ENCODE measurements around the gene GCC1. TPM values are rescaled to one million over a fixed set of nuclear protein-coding genes. Genes with fewer than 3 reads are reported as not detected.

Gene GCC1
- total RNA-seq, 1 experiment from 2014 or later, result 16.8 TPM

DNA sequence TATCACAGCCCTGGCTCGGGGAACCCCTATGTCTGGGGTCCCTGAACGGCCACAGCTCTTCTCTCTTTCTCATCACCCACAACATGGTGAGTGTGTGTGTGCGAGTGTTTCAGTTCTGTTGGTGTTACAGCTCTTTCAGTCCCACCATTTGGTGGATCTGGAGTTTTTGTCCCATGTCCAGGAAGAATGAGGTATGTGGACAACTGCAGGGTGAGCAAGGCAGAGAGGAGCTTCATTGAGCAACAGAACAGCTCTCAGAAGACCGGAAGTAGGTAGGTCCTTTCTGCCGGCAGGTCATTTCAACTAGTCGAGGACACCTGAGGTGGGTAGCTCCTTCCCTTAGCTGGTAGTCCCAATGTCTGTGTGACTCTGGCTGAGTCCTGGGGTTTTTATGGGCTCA, 23.1 kb upstream of the GCC1 start:
- Mint-ChIP-seq H3K27ac (no peak overlapping the region), H3K27me3 (ENCODE audit: low read depth) (peaks cover 23% of the 10 kb centered on the region), H3K4me3 (no peak overlapping the region), H3K9me3 (peaks cover 7 to 8% of the 10 kb centered on the region in 2 experiments; a peak in 4 of 5 replicates), H3K4me1 (no peaks in the 10 kb centered on the region), H3K36me3 (ENCODE audit: insufficient read depth in 1 of 3, low read depth in 3 of 3) (peaks cover 0 to 4% (median 0%) of the 10 kb centered on the region in 3 experiments; a peak in 4 of 7 replicates)
- no peaks in the 10 kb centered on the region for H3K79me1 ChIP-seq (ENCODE audit: insufficient read depth, low read depth, low read length, poor library complexity, severe bottlenecking)
- H2BK120ac ChIP-seq (ENCODE audit: low read depth, low read length, poor library complexity, severe bottlenecking), result no peak overlapping the region
- no peak overlapping the region for H4K5ac ChIP-seq (ENCODE audit: insufficient read length, low read depth, low read length)
- H3K23me2 ChIP-seq (ENCODE audit: insufficient read length, low read depth, low read length, poor library complexity, severe bottlenecking), result no peaks in the 10 kb centered on the region
- no peak overlapping the region for H3K56ac ChIP-seq (ENCODE audit: insufficient read length, low read depth, low read length)
- H3K79me2 ChIP-seq (ENCODE audit: insufficient read depth, low read length), result no peaks in the 10 kb centered on the region
- H2BK15ac ChIP-seq (ENCODE audit: low read depth, low read length), result no peak overlapping the region
- H2BK20ac ChIP-seq (ENCODE audit: low read depth, low read length, poor library complexity, severe bottlenecking), result no peak overlapping the region
- no peak overlapping the region for H2AK5ac ChIP-seq (ENCODE audit: insufficient read length, low read length)
- H3K9ac ChIP-seq (ENCODE audit: extremely low read depth, insufficient read length, low read length), result no peak overlapping the region
- H3K4ac ChIP-seq (ENCODE audit: low read depth, low read length), result no peak overlapping the region
- no peak overlapping the region for H3K18ac ChIP-seq (ENCODE audit: insufficient read length, low read depth, low read length)
- no peak overlapping the region for H3K14ac ChIP-seq (ENCODE audit: insufficient read depth, low read length)
- H4K8ac ChIP-seq (replicated peaks; ENCODE audit: insufficient read length, low read depth, low read length), result no peak overlapping the region
- no CpG with 5 or more reads among the region's 6 CpGs for WGBS (ENCODE audit: extremely low coverage, insufficient read length, low lambda C conversion rate)
- no peaks in the 10 kb centered on the region for H3K9me3 ChIP-seq (ENCODE audit: control insufficient read depth, low read depth, low read length)
- no peak overlapping the region for H4K91ac ChIP-seq (ENCODE audit: insufficient read length, low read depth, low read length)
- TF ChIP-seq, protein P1, sequence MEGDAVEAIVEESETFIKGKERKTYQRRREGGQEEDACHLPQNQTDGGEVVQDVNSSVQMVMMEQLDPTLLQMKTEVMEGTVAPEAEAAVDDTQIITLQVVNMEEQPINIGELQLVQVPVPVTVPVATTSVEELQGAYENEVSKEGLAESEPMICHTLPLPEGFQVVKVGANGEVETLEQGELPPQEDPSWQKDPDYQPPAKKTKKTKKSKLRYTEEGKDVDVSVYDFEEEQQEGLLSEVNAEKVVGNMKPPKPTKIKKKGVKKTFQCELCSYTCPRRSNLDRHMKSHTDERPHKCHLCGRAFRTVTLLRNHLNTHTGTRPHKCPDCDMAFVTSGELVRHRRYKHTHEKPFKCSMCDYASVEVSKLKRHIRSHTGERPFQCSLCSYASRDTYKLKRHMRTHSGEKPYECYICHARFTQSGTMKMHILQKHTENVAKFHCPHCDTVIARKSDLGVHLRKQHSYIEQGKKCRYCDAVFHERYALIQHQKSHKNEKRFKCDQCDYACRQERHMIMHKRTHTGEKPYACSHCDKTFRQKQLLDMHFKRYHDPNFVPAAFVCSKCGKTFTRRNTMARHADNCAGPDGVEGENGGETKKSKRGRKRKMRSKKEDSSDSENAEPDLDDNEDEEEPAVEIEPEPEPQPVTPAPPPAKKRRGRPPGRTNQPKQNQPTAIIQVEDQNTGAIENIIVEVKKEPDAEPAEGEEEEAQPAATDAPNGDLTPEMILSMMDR (conservative IDR thresholded peaks at IDR 0.05), result no peak
- H3K23ac ChIP-seq (ENCODE audit: insufficient read length, low read depth, low read length), result no peak overlapping the region
- H3K4me2 ChIP-seq (ENCODE audit: insufficient read depth, insufficient read length, low read length), result no peak overlapping the region
- no peaks in the 10 kb centered on the region for H3K4me1 ChIP-seq (ENCODE audit: insufficient read depth, low read length)
- H2AFZ ChIP-seq (ENCODE audit: low read length), result no peak overlapping the region
- H2BK5ac ChIP-seq (ENCODE audit: insufficient read length, low read length), result no peak overlapping the region
- no peaks in the 10 kb centered on the region; the same call in 1 of the 2 replicates for H3K27me3 ChIP-seq (ENCODE audit: insufficient read depth, low read length)
- no peaks in the 10 kb centered on the region for H4K20me1 ChIP-seq (ENCODE audit: control insufficient read depth, insufficient read depth, insufficient read length)
- H3T11ph ChIP-seq (ENCODE audit: low read length), result no peak overlapping the region
- no peak overlapping the region for H2BK12ac ChIP-seq (ENCODE audit: insufficient read length, low read depth, low read length)
- no peak overlapping the region for H3K27ac ChIP-seq (ENCODE audit: insufficient read length, low read depth, low read length)
- DNase-seq, result no peak

All from H9 (cell line).